C4-2B (cell line): Measurements from ENCODE around the gene INHBB.

ENCODE experiments used
- ZFX ChIP-seq: fragments of 450-650 bp; IDR thresholded peaks from 2 replicates; pipeline ENCODE4 v1.6.1; 2017
- TF ChIP-seq, protein P1 (sequence below): fragments of 450-650 bp; conservative IDR thresholded peaks from 2 replicates; pipeline ENCODE4 v1.5.1; 2017; ENCODE audit warnings: mild to moderate bottlenecking

- TF ChIP-seq, protein P1, sequence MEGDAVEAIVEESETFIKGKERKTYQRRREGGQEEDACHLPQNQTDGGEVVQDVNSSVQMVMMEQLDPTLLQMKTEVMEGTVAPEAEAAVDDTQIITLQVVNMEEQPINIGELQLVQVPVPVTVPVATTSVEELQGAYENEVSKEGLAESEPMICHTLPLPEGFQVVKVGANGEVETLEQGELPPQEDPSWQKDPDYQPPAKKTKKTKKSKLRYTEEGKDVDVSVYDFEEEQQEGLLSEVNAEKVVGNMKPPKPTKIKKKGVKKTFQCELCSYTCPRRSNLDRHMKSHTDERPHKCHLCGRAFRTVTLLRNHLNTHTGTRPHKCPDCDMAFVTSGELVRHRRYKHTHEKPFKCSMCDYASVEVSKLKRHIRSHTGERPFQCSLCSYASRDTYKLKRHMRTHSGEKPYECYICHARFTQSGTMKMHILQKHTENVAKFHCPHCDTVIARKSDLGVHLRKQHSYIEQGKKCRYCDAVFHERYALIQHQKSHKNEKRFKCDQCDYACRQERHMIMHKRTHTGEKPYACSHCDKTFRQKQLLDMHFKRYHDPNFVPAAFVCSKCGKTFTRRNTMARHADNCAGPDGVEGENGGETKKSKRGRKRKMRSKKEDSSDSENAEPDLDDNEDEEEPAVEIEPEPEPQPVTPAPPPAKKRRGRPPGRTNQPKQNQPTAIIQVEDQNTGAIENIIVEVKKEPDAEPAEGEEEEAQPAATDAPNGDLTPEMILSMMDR, result no peak
- no peak for TF ChIP-seq ZFX
Observed at GRCh38 chr2:120352696-120353590, 7.0 kb downstream of the INHBB start.
